ENCODE measurements around the gene OTUD1.

The OTUD1 gene

DNA sequence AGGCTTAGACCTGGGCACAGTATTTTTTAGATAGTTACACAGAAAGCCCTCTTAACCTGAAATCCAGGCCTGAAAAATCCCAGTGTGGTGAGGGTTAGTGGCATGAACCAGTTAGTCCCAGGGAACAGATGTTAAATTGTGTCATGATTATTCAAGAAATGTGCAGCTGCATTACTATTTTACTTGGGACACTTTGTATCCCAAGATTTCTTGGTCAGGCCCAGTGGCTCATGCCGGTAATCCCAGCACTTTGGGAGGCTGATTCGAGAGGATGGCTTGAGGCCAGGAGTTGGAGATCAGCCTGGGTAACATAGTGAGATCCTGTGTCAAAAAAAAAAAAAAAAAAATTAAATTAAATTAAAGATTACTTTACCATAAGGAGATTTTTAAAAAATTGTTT lies 36.0 kb upstream of the OTUD1 start:
- H3K27ac ChIP-seq = no peak overlapping the region
- TF ChIP-seq, protein P1, sequence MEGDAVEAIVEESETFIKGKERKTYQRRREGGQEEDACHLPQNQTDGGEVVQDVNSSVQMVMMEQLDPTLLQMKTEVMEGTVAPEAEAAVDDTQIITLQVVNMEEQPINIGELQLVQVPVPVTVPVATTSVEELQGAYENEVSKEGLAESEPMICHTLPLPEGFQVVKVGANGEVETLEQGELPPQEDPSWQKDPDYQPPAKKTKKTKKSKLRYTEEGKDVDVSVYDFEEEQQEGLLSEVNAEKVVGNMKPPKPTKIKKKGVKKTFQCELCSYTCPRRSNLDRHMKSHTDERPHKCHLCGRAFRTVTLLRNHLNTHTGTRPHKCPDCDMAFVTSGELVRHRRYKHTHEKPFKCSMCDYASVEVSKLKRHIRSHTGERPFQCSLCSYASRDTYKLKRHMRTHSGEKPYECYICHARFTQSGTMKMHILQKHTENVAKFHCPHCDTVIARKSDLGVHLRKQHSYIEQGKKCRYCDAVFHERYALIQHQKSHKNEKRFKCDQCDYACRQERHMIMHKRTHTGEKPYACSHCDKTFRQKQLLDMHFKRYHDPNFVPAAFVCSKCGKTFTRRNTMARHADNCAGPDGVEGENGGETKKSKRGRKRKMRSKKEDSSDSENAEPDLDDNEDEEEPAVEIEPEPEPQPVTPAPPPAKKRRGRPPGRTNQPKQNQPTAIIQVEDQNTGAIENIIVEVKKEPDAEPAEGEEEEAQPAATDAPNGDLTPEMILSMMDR (conservative IDR thresholded peaks at IDR 0.05) = no peak

- TF ChIP-seq, protein P1 (conservative IDR thresholded peaks at IDR 0.05) = no peak
- no peak overlapping the region for H3K27ac ChIP-seq
Measured at GRCh38 chr10:23403278-23403677, 35.6 kb upstream of the OTUD1 start.

DNA sequence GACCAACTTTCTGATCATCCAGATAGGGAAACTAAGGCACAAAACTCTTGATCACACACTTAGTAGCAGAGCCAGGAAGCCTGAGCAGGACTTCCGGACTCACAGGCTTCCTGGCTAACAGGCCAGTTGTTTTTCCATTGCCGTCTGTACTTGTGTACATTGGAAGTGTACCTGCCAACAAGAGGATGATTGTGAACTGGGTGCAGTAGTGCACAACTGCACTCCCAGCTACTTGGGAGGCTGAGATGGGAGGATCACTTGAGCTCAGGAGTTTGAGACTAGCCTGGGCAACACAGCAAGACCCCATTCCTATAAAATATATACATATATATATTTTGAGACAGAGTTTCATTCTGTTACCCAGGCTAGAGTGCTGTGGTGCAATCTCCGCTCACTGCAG lies 35.2 kb upstream of the OTUD1 start:
- H3K27ac ChIP-seq = no peak overlapping the region
- TF ChIP-seq, protein P1 (conservative IDR thresholded peaks at IDR 0.05) = no peak

DNA sequence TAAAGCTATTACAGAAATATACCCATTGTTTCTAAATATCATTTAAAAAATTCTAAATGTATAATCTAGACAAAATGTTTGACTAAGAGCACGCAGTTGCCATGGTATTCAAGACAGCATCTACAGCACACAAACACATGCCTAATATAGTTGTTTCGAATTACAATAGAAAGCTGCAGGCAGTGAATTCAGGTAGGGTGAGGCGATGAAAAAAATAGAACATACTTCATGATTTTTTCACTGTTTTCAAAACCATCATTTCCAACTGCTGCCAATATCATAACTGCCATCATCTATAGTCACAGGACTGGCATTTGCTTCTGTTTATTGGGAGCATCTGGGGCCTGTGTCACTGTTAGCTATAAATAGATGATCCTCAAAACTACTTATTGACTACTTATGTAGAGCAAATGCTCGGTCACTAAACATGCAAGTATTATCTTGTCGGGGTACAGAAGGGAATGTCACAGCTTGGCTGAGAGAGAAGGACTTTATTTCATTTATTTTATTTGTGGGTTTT lies 34.4 kb upstream of the OTUD1 start:
- no peak overlapping the region for H3K27ac ChIP-seq
- TF ChIP-seq, protein P1 (conservative IDR thresholded peaks at IDR 0.05) = no peak

- TF ChIP-seq, protein P1 (conservative IDR thresholded peaks at IDR 0.05) = no peak
- no peak overlapping the region for H3K27ac ChIP-seq
Measured at GRCh38 chr10:23405540-23405939, 33.3 kb upstream of the OTUD1 start.

- TF ChIP-seq, protein P1 (conservative IDR thresholded peaks at IDR 0.05) = no peak
- H3K27ac ChIP-seq = no peak overlapping the region
Measured at GRCh38 chr10:23406409-23406808, 32.5 kb upstream of the OTUD1 start.

DNA sequence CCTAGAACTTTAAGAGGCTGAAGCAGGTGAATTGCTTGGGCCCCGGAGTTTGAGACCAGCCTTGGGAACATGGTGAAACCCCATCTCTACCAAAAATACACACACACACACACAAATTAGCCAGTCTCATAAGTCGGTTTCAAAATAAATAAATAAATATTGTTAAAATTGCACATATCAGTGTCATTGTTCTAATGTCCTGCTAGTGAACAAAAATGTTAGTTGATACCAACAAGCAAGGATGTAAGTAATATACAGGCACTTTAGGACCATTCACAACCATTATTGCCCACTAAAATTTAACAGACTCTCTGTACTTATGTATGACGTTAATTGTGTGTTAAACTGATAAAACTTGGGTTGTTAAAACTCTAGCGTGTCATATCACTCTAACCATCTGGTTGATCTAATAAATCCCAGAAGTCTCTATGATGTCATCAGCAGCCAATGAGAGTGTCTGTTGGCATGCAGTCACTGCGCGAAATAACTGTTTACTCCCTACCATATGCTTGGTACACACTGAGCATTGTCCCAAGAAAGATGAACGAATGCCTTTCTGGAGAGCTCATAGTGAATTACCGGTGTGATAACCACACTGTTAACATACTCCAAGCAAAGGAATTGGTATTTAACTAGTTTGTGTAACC lies 30.4 kb upstream of the OTUD1 start:
- no peak overlapping the region for H3K27ac ChIP-seq
- TF ChIP-seq, protein P1 (conservative IDR thresholded peaks at IDR 0.05) = no peak

Measured in VCaP (cell line).